Gastroesophageal sphincter (tissue), 3 donors: ENCODE measurements around the gene PDZK1.

Source experiments
- POLR2A ChIP-seq, 2 donors: fragments of 450-650 bp; IDR thresholded peaks; one replicate each; pipeline ENCODE4 v1.6.1; 2017; ENCODE audit warnings: antibody characterized with exemption in 2 of 2, mild to moderate bottlenecking in 2 of 2, moderate library complexity in 1 of 2
- POLR2AphosphoS5 ChIP-seq: sonication (generic); formaldehyde crosslinking; IDR thresholded peaks from one replicate; pipeline ENCODE4 v1.6.1; 2017; ENCODE audit warnings: antibody characterized with exemption
- TF ChIP-seq, protein P1 (sequence below), 4 experiments: fragments of 200-600 bp in 2 of 4; fragments of 450-650 bp in 2 of 4; sonication (generic) in 1 of 4; IDR thresholded peaks; one replicate each; pipeline ENCODE4 v1.5.1; 2017 to 2019; ENCODE audit warnings: antibody characterized with exemption in 4 of 4, mild to moderate bottlenecking in 2 of 4, moderate library complexity in 2 of 4

- TF ChIP-seq POLR2A (IDR thresholded peaks at IDR 0.05), result no peak
- no peak for TF ChIP-seq POLR2AphosphoS5
- TF ChIP-seq, protein P1, sequence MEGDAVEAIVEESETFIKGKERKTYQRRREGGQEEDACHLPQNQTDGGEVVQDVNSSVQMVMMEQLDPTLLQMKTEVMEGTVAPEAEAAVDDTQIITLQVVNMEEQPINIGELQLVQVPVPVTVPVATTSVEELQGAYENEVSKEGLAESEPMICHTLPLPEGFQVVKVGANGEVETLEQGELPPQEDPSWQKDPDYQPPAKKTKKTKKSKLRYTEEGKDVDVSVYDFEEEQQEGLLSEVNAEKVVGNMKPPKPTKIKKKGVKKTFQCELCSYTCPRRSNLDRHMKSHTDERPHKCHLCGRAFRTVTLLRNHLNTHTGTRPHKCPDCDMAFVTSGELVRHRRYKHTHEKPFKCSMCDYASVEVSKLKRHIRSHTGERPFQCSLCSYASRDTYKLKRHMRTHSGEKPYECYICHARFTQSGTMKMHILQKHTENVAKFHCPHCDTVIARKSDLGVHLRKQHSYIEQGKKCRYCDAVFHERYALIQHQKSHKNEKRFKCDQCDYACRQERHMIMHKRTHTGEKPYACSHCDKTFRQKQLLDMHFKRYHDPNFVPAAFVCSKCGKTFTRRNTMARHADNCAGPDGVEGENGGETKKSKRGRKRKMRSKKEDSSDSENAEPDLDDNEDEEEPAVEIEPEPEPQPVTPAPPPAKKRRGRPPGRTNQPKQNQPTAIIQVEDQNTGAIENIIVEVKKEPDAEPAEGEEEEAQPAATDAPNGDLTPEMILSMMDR (IDR thresholded peaks at IDR 0.05), result no peak
These were observed 14.3 kb downstream of the PDZK1 start for GRCh38 chr1:145692785-145693443.
